Measurements from ENCODE around the gene RESP18.

Gene RESP18

GRCh38 chr2:219285894-219286425 is 46.6 kb downstream of the RESP18 start:
- no peak for TF ChIP-seq CTCF (IDR thresholded peaks at IDR 0.05; ENCODE audit: extremely low read depth, missing control alignments)
- DNase-seq (ENCODE audit: low spot score), result no peak

GRCh38 chr2:219285373-219285735 is 47.2 kb downstream of the RESP18 start:
- no peak for TF ChIP-seq CTCF (IDR thresholded peaks at IDR 0.05; ENCODE audit: extremely low read depth, missing control alignments)

GRCh38 chr2:219284501-219285372 is 47.8 kb downstream of the RESP18 start:
- no peak for TF ChIP-seq CTCF (IDR thresholded peaks at IDR 0.05; ENCODE audit: extremely low read depth, missing control alignments)
- no peak for DNase-seq (ENCODE audit: low spot score)

More at GRCh38 chr2:219285373-219285735, 47.2 kb downstream of the RESP18 start:
- no peak for DNase-seq (ENCODE audit: low spot score)

GRCh38 chr2:219282943-219283581 is 49.5 kb downstream of the RESP18 start:
- no peak for DNase-seq (ENCODE audit: low spot score)
- TF ChIP-seq CTCF (IDR thresholded peaks at IDR 0.05; ENCODE audit: extremely low read depth, missing control alignments), result no peak

- TF ChIP-seq CTCF (IDR thresholded peaks at IDR 0.05; ENCODE audit: extremely low read depth, missing control alignments), result no peak
- DNase-seq (ENCODE audit: low spot score), result no peak
Observed at GRCh38 chr2:219282375-219282774, 50.2 kb downstream of the RESP18 start.

- TF ChIP-seq CTCF (IDR thresholded peaks at IDR 0.05; ENCODE audit: extremely low read depth, missing control alignments), result no peak
- DNase-seq (ENCODE audit: low spot score), result no peak
Observed at GRCh38 chr2:219281588-219281987, 51.0 kb downstream of the RESP18 start.

- DNase-seq (ENCODE audit: low spot score), result no peak
- TF ChIP-seq CTCF (IDR thresholded peaks at IDR 0.05; ENCODE audit: extremely low read depth, missing control alignments), result no peak
Observed at GRCh38 chr2:219280651-219281050, 51.9 kb downstream of the RESP18 start.
